HG03196 (cell line): ENCODE results near the gene DYNLT2B.
A peak's percentile ranks its signal among the peaks of the same experiment; 100 is the strongest.
"Not testable (repeated sequence)": the region's sequence is repeated elsewhere in the genome, so short reads cannot be mapped to it uniquely, and the experiment has no call there.

Experiments
- ATAC-seq: cut with Tn5 transposase; IDR thresholded peaks from one replicate; pipeline ENCODE4 v1.9.1; 2021; ENCODE audit not compliant: unreplicated experiment

The DYNLT2B gene

DNA sequence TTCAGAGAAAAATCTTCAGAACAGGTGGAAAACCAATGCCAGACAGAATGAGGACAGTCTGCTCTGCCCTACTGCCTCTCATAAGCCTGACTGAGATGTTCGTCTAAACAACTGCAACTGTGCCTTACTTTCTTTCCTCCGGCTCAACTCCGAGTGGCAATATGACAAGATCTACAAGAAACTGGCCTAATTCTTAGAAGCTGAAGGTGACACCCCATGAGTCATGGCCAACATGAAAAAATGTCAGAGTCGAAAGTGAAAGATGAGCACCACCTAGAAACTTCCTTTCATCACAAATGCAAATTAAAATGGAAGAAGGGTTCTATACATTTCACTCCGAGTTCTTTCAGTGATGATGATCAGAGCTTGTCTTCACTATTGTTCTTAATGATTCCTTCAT, 43.5 kb downstream of the DYNLT2B start:
- peak; percentile 69 for ATAC-seq

DNA sequence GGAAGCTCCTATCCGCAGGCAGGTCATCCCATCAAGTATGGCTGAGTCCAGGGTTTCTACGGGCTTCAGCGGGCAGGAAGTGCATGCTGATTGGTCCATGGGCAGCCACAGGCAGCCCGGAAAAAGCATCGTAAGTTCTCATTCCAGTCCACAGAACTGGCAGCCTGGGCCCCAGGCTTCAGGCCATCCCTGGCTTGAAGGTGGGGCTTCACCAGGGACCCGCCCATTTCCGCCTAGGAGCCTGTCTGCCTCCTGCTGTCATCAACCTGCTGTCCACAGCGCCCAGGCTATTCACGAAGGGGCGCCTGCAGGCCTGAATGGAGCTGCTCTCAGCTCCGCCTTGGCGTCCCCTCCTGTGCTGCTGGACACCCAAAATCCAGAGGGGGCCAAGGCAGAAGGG, 44.4 kb downstream of the DYNLT2B start:
- no peak for ATAC-seq

DNA sequence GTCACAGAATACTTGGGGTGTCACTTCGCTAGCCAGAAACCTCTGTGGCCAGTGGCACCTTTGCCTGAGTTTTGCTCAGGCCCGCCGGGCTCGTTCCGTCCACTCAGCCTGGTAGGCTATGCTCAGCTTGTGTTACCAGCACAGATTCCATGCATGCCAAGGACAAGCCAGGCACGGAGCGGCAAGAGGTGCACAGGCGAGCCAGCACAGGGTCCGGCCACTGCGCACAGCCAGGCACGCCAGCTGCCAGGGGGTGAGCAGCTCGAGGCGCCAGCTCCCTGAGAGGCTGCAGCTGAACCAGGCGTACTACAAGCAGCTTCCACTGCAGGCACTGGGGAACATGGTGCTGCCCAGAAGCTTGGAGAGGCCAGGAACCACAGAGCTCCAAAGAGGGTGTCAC, 45.2 kb downstream of the DYNLT2B start:
- ATAC-seq, result no peak

DNA sequence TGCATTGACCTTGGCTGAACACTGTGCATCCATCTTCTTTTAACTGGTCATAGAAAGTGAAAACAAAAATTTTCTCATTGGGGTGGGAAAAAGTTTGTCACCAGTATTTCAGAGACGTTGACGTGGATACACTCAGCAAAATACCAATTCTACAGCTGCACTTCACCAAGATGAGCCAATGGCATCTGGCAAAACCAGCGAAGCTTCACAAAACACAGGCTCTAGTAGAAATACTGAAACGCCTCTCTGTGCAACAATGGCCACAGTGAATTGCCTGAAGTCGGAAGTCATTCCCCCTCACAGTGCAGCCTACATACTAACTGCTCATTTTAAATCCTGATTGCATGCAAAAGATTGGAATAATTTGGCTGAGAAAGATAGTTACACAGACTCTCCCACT, 47.5 kb downstream of the DYNLT2B start:
- ATAC-seq, result no peak

DNA sequence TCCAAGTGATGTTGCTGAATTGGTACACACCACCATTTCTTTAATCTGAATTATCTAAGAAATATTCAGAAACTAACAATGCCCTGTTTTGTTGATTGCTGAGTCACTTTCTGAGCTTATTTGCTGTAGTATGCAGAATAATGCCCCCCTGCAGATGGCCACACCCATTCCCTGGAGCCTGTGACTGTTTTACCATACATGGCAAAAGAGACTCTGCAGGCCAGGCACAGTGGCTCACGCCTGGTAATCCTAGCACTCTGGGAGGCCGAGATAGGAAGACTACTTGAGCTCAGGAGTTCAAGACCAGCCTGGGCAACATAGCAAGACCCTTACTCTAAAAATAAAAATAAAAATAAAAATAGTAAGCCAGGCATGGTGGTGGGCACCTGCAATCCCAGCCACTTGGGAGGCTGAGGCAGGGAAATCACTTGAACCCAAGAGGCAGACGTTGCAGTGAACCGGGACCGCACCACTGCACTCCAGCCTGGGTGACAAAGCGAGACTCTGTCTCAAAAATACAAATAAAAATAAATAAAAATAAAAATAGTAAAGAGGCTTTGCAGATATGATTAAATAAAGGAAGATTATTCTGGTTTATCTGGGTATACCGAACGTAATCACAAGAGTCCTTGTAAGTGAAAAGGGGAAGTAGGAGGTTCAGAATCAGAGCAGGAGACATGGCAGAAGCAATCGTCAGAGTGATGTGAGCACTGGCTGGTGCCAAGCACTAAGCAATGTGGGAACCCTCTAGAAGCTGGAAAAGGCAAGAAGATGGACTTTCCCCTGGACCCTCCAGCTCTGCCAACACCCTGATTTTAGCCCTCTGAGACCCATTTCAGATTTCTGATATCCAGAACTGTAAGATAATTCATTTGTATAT, 49.5 kb downstream of the DYNLT2B start:
- ATAC-seq, result no peak

DNA sequence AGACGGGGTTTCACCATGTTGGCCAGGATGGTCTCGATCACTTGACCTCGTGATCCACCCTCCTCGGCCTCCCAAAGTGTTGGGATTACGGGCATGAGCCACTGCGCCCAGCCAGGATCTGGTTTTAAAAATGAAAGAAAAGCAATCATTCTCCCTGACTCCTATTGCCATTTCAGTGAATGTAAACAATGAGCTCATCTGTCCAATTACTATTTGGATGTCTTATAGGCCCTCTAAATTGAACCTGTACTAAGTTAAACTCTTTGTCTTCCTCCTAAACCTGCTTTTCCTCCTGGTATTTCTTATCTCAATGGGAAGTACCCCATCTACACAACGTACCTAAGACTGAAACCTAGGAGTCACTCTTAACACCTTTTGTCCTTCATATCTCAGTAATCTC, 54.2 kb downstream of the DYNLT2B start:
- no peak for ATAC-seq

DNA sequence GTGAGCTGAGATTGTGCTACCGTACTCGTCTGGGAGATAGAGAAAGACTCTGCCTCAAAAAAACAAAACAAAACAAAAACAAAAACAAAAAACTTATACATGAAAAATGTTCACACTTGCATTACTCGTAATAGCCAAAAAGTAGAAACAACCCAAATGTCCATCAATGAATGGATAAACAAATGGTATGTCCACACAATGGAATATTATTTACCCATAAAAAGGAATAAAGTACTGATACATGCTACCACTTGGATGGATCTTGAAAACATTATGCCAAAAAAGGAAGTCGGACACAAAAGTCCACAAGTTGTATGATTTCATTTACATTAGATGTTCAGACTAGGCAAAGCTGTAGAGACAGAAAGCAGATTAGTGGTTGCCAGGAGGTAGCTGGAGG, 57.3 kb downstream of the DYNLT2B start:
- no peak for ATAC-seq

DNA sequence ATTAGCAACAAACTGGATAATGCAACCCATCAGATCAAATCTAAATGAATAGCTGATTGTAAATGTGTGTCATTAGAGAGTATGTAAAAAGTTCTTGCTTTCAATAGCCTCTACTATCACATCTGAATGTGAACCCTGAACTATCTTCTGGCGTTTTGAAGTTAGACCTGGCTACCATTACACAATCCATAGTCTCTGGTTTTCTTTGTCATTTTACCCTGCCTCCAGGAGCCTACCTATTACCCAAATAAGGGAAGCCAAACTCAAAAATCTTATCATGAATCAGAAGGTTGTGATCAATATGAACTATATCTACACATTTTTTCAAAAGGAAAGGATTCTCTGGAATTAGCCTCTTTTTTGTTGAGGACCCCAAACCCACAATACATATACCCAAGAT, 62.3 kb downstream of the DYNLT2B start:
- ATAC-seq, result no peak

DNA sequence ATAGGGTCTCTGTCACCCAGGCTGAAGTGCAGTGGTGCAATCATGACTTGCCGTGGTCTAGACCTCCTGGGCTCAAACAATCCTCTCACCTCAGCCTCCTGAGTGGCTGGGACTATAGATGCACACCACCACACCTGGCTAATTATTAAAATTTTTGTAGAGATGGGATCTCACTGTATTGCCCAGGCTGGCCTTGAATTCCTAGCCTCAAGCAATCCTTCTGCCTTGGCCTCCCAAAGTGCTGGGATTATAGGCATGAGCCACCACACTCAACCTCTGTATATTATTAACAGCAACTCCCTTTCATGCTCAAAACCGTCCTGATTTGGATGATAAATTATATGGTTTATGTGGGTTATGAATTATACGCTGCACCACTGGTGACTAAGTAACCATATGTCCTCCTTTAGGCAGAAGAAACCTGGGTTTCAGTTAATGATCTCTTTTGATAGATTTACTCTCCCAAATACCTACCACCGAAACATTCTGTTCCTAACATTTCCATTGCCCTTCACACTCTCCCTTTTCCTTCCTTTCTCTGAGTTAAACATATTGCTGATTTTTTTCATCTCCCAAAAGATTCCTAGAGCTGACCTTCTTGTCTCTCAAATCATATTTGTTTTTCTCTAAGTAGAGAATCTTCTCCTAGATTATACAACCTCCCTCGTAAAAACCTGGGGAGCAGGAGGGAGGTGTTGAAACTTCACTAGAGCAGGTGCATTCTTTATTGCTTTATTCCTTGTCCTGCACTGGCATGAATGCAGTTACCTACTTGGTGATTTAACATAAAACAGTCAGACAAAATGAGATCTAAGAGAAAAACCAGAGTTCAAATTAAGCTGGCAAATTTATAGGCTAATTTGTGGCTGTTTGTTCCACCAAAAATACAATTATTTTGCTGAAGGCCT, 63.4 kb downstream of the DYNLT2B start:
- no peak for ATAC-seq

DNA sequence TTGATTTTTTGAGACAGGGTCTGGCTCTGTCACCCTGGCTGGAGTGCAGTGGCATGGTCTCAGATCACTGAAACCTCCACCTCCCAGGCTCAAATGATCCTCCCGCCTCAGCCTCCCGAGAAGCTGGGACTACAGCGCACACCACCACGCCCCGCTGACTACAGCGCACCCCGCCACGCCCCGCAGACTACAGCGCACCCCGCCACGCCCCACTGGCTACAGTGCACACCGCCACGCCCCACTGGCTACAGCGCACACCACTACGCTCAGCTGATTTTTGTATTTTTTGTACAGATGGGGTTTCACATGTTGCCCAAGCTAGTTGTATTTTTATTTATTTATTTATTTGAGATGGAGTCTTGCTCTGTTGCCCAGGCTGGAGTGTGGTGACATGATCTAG, 66.1 kb downstream of the DYNLT2B start:
- ATAC-seq, result no peak

DNA sequence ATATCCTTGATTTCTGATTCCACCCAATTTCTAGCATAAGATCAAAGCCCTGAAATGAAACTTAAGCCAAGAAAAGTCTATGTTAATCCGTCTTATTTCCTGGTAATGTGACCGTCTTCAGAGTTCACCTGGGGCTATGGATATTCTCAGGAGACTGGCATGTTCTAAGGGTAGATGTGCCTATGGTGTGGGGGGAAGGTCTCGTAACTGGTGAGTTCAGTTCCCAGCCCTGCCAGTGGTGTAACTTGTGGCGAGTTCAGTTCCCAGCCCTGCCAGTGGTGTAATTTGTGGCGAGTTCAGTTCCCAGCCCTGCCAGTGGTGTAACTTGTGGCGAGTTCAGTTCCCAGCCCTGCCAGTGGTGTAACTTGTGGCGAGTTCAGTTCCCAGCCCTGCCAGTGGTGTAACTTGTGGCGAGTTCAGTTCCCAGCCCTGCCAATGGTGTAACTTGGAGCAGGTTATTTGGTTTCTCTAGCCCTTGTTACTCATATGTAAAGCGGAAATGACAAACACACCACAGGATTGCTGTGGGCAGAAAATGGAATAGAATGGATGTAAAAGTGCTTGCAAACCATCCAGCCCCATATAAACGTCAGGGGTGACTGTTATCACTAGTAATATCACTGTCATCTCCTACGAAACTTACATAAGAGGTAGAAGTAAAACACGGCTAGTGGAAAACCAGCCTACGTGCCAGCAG, 71.3 kb downstream of the DYNLT2B start:
- ATAC-seq, result no peak

DNA sequence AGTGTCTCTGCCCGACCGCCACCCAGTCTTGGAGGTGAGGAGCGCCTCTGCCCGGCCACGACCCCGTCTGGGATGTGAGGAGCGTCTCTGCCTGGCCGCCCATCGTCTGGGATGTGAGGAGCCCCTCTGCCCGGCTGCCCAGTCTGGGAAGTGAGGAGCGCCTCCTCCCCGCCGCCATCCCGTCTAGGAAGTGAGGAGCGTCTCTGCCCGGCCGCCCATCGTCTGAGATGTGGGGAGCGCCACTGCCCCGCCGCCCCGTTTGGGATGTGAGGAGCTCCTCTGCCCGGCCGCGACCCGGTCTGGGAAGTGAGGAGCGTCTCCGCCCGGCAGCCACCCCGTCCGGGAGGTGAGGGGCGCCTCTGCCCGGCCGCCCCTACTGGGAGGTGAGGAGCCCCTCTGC, 73.9 kb downstream of the DYNLT2B start:
- not testable (repeated sequence) for ATAC-seq

DNA sequence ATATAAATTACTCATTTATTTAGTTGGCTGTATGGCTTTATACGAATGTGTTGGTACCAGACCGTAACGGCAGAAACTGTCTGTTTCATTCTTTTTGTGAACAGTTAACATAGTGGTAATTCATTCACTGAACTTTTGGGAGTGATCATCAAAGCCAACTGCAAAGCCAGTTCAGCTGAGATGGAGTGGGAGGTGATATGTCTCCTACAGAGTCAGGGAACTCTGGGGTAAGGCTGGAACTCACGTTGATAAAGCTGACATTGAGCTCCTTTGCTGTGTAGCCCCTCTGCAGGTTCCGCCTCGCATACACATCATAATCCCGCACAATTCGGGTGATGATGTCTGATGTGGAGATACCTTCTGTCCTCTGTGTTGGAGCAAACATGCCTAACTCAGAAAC, 76.3 kb downstream of the DYNLT2B start:
- no peak for ATAC-seq
